GM12874 (cell line): ENCODE measurements around the gene B4GAT1.

ENCODE experiments used
- TF ChIP-seq, protein P1 (sequence below): IDR thresholded peaks from 2 replicates; pipeline ENCODE4 v1.5.1; 2011; ENCODE audit warnings: low read depth, mild to moderate bottlenecking, control low read depth, low read length, moderate library complexity; ENCODE audit not compliant: insufficient read depth

B4GAT1 gene

DNA sequence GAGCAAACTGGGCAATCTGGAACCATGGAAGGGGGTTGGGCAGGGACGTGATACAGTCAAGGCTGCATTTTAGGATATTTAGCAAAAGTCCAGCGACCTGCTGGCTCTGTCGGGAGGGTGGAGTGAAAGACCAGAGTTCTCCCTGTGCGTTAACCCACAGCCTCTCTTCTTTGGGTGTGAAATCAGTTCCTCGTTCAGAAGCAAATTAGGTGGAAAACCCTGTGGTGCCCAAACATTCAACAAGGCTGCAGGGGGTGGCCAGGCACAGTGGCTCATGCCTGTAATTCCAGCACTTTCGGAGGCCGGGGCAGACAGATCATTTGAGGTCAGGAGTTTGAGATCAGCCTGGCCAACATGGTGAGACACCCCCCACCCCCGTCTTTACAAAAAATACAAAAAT, 49.8 kb downstream of the B4GAT1 start:
- TF ChIP-seq, protein P1, sequence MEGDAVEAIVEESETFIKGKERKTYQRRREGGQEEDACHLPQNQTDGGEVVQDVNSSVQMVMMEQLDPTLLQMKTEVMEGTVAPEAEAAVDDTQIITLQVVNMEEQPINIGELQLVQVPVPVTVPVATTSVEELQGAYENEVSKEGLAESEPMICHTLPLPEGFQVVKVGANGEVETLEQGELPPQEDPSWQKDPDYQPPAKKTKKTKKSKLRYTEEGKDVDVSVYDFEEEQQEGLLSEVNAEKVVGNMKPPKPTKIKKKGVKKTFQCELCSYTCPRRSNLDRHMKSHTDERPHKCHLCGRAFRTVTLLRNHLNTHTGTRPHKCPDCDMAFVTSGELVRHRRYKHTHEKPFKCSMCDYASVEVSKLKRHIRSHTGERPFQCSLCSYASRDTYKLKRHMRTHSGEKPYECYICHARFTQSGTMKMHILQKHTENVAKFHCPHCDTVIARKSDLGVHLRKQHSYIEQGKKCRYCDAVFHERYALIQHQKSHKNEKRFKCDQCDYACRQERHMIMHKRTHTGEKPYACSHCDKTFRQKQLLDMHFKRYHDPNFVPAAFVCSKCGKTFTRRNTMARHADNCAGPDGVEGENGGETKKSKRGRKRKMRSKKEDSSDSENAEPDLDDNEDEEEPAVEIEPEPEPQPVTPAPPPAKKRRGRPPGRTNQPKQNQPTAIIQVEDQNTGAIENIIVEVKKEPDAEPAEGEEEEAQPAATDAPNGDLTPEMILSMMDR: no peak
